HG02798 (cell line): ENCODE data around the gene GLI1.

Experiments used
- ATAC-seq: cut with Tn5 transposase; IDR thresholded peaks from one replicate; pipeline ENCODE4 v1.9.1; 2021; ENCODE audit warnings: mild to moderate bottlenecking; ENCODE audit not compliant: unreplicated experiment, poor library complexity

Gene GLI1

GRCh38 chr12:57459055-57459749, 383 bp upstream of the GLI1 start:
- ATAC-seq, result peak; percentile 61

DNA sequence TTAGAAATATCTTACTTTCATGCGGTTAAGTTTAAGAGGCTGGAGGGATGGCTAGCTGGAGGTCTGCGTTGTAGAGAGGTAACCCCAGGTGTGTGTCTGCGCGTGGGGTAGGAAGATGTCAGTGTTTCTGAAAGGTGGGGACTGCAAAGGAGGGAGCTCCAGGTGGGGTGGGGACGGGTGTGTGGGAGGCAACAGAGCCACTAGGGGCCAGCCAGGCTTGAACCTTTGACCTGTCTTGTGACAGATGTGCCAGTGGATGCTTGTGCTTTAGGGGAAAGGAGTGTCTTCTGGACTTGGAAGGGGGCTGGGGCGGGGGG, 841 bp downstream of the GLI1 start:
- no peak for ATAC-seq

GRCh38 chr12:57460841-57461275, 1.3 kb downstream of the GLI1 start:
- no peak for ATAC-seq

DNA sequence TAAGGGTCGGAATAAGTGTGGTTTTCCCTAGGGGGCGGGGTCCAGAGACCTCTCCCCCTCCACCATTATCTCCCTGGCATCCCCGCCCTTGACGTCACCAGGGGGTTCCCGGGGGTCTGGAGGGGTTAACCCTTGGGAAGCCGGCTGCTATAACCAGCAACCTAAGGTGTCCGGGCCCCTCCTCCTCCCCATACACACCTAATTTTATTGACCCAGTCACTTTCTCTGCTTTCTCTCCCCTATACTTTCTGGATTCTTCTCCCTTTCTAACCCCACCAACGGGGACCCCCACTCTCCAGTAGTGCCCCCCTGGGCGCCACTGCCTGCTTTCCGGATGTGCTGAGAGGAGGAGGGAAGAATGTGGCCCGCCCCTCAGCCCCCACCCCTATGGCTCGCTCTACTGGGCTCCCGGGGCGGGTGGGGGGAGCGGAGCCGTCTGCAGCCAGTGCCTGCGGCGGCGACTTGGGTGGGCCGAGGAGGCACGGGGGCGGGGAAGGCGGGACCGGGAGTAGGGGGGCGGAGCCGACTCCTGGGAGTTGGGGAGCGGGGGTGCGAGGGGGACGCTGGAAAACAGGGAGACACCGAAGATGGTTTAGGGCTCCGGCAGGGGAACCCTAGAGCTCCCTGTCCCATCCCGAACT, 1.8 kb downstream of the GLI1 start:
- no peak for ATAC-seq

- ATAC-seq, result no peak
Observed at GRCh38 chr12:57461917-57462250, 2.3 kb downstream of the GLI1 start.

GRCh38 chr12:57462251-57462911, 2.8 kb downstream of the GLI1 start:
- ATAC-seq, result peak; percentile 74

- ATAC-seq, result no peak
Observed at GRCh38 chr12:57462912-57463253, 3.3 kb downstream of the GLI1 start.

- no peak for ATAC-seq
Observed at GRCh38 chr12:57464569-57464968, 5.0 kb downstream of the GLI1 start.

DNA sequence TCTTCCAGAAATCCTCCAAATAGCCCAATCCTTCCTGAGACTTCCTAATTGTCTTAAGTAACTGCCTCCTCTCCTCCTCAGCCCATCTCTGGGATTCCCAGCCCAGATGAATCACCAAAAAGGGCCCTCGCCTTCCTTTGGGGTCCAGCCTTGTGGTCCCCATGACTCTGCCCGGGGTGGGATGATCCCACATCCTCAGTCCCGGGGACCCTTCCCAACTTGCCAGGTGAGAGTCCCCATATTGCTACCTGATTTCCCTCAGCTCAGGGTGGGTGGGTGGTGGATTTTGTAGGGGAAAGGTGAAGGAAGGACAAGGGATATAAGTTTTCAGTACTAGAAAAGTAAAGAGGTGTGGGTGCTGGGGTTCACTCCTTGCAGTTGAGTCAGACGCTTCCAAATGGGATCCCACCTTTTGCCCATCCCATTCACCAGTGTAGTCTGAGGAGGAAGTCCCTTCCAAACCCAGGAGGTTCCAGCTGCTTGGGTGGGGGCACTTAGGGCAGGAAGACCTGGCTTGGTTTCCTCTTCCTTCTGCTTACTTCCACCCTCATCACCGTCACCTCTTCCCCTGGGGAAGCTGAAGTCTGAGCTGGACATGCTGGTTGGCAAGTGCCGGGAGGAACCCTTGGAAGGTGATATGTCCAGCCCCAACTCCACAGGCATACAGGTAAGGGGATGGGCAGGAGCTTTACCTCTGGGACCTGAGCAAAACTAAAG, 5.6 kb downstream of the GLI1 start:
- no peak for ATAC-seq

GRCh38 chr12:57465747-57466505, 6.3 kb downstream of the GLI1 start:
- no peak for ATAC-seq

DNA sequence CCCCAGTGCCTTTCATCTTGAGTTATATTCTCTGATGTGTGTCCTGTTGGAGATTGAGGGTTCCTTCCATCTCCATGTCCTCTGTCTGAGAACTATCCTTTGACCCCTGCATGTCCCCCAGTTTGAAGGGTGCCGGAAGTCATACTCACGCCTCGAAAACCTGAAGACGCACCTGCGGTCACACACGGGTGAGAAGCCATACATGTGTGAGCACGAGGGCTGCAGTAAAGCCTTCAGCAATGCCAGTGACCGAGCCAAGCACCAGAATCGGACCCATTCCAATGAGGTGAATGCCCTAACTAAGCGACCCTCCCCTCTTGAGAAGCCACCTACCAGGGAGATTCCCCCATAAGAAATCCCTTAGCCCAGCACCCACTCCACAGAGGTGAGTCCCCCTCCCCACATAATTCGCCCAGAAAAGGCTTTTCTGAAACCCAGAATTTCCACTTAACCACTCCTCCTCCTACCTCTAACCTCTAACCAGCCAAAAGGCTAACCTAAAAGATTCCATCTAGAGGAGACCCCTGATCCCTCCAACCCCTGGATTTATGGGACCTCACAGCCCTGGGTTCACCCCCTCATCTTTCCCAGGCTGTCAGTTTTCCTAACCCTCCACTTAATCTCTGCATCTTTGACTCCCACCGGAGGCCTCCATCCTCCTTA, 7.8 kb downstream of the GLI1 start:
- no peak for ATAC-seq

- ATAC-seq, result no peak
Observed at GRCh38 chr12:57467915-57468314, 8.3 kb downstream of the GLI1 start.

- ATAC-seq, result no peak
Observed at GRCh38 chr12:57469296-57470164, 9.9 kb downstream of the GLI1 start.

DNA sequence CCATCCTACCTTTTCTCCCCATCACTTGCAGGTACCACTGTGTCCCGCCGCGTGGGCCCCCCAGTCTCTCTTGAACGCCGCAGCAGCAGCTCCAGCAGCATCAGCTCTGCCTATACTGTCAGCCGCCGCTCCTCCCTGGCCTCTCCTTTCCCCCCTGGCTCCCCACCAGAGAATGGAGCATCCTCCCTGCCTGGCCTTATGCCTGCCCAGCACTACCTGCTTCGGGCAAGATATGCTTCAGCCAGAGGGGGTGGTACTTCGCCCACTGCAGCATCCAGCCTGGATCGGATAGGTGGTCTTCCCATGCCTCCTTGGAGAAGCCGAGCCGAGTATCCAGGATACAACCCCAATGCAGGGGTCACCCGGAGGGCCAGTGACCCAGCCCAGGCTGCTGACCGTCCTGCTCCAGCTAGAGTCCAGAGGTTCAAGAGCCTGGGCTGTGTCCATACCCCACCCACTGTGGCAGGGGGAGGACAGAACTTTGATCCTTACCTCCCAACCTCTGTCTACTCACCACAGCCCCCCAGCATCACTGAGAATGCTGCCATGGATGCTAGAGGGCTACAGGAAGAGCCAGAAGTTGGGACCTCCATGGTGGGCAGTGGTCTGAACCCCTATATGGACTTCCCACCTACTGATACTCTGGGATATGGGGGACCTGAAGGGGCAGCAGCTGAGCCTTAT, 10.8 kb downstream of the GLI1 start:
- no peak for ATAC-seq

DNA sequence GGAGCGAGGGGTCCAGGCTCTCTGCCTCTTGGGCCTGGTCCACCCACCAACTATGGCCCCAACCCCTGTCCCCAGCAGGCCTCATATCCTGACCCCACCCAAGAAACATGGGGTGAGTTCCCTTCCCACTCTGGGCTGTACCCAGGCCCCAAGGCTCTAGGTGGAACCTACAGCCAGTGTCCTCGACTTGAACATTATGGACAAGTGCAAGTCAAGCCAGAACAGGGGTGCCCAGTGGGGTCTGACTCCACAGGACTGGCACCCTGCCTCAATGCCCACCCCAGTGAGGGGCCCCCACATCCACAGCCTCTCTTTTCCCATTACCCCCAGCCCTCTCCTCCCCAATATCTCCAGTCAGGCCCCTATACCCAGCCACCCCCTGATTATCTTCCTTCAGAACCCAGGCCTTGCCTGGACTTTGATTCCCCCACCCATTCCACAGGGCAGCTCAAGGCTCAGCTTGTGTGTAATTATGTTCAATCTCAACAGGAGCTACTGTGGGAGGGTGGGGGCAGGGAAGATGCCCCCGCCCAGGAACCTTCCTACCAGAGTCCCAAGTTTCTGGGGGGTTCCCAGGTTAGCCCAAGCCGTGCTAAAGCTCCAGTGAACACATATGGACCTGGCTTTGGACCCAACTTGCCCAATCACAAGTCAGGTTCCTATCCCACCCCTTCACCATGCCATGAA, 11.5 kb downstream of the GLI1 start:
- no peak for ATAC-seq

GRCh38 chr12:57471661-57472060, 12.1 kb downstream of the GLI1 start:
- no peak for ATAC-seq

DNA sequence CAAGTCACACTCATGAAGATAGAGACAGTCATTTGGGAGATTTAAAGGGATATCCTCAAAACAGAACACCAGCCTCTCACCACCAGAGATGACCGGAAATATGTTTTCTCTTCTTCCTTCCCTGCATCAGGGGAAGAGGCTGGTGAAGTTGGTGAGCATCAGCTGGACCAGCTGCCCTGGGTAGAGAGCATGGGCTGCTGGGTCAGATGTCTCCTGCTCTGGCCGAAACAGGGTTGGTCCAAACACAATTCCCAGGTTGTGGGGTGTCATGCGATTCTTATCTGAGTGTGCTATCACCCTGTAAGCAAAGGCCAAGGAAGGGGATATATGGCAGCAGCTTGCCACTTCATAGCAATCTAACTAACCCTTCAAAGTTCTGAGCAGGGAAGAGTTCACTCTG, 12.8 kb downstream of the GLI1 start:
- ATAC-seq, result no peak

GRCh38 chr12:57473392-57473791, 13.8 kb downstream of the GLI1 start:
- ATAC-seq, result no peak
